ENCODE results near the gene USP46.

DNA sequence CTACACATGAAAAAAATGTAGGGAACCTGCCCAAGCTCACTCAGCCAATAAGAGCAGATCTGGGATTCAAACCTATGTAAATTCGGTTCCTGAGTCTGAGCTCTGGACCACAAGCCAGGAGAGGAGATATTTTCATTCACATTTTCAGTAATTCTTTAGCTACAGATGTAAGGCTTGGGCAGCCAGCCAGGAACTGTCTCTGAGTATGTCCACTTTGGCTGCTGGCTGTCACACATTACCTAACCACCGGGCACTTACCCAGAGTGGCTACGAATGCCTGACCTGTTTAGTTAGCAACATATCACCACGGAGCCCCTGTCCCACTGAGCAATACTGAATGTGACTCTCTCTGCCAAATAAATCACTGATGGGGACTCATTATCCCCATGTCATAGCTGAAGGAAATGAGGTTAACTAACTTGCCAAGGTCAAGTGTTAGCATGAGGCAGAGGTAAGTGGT lies 15.3 kb downstream of the USP46 start:
- TF ChIP-seq GABPA (IDR thresholded peaks at IDR 0.05; ENCODE audit: low read depth) (no peak), SPI1 (IDR thresholded peaks at IDR 0.05; ENCODE audit: borderline replicate concordance, low read depth) (no peak), POLR2AphosphoS5 (IDR thresholded peaks at IDR 0.05; ENCODE audit: low read depth) (no peak)
- TF ChIP-seq, protein P1, sequence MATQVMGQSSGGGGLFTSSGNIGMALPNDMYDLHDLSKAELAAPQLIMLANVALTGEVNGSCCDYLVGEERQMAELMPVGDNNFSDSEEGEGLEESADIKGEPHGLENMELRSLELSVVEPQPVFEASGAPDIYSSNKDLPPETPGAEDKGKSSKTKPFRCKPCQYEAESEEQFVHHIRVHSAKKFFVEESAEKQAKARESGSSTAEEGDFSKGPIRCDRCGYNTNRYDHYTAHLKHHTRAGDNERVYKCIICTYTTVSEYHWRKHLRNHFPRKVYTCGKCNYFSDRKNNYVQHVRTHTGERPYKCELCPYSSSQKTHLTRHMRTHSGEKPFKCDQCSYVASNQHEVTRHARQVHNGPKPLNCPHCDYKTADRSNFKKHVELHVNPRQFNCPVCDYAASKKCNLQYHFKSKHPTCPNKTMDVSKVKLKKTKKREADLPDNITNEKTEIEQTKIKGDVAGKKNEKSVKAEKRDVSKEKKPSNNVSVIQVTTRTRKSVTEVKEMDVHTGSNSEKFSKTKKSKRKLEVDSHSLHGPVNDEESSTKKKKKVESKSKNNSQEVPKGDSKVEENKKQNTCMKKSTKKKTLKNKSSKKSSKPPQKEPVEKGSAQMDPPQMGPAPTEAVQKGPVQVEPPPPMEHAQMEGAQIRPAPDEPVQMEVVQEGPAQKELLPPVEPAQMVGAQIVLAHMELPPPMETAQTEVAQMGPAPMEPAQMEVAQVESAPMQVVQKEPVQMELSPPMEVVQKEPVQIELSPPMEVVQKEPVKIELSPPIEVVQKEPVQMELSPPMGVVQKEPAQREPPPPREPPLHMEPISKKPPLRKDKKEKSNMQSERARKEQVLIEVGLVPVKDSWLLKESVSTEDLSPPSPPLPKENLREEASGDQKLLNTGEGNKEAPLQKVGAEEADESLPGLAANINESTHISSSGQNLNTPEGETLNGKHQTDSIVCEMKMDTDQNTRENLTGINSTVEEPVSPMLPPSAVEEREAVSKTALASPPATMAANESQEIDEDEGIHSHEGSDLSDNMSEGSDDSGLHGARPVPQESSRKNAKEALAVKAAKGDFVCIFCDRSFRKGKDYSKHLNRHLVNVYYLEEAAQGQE (IDR thresholded peaks at IDR 0.05; ENCODE audit: insufficient replicate concordance, low read depth): no peak
- TF ChIP-seq, protein P2, sequence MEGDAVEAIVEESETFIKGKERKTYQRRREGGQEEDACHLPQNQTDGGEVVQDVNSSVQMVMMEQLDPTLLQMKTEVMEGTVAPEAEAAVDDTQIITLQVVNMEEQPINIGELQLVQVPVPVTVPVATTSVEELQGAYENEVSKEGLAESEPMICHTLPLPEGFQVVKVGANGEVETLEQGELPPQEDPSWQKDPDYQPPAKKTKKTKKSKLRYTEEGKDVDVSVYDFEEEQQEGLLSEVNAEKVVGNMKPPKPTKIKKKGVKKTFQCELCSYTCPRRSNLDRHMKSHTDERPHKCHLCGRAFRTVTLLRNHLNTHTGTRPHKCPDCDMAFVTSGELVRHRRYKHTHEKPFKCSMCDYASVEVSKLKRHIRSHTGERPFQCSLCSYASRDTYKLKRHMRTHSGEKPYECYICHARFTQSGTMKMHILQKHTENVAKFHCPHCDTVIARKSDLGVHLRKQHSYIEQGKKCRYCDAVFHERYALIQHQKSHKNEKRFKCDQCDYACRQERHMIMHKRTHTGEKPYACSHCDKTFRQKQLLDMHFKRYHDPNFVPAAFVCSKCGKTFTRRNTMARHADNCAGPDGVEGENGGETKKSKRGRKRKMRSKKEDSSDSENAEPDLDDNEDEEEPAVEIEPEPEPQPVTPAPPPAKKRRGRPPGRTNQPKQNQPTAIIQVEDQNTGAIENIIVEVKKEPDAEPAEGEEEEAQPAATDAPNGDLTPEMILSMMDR (IDR thresholded peaks at IDR 0.05; ENCODE audit: insufficient read depth, low read length): no peak

Measured in HL-60 (cell line).